Adrenal gland (tissue), 12 donors: Measurements from ENCODE around the gene NDUFA6. TPM values are rescaled to one million over a fixed set of nuclear protein-coding genes. Genes with fewer than 3 reads are reported as not detected.

Experiments used
- DNase-seq, 7 donors: peaks; one replicate each; pipeline ENCODE4 v3.0.0-alpha.2; 2019 to 2020
- H3K27ac ChIP-seq, 5 donors: fragments of 200-600 bp; sonication (generic) in 4 of 5; 1 replicate in 3 of 5; 2 replicates in 2 of 5; pipeline versions ENCODE4 v1.5.1 to v1.8.0; 2016 to 2020; ENCODE audit warnings: mild to moderate bottlenecking in 1 of 5
- H3K27me3 ChIP-seq: fragments of 200-600 bp; 2 replicates; pipeline ENCODE4 v1.8.0; 2021
- H3K36me3 ChIP-seq, 2 donors: fragments of 200-600 bp; replicated peaks in 1 of 2; 1 replicate in 1 of 2; 2 replicates in 1 of 2; pipeline versions ENCODE4 v1.5.1 to v1.8.0; 2018 to 2022
- H3K4me1 ChIP-seq, 2 donors: fragments of 200-600 bp; replicated peaks in 1 of 2; 1 replicate in 1 of 2; 2 replicates in 1 of 2; pipeline versions ENCODE4 v1.5.1 to v1.8.0; 2018 to 2021
- H3K4me3 ChIP-seq, 4 donors: fragments of 200-600 bp; sonication (generic) in 3 of 4; one replicate each; pipeline ENCODE4 v1.5.1; 2016 to 2018
- H3K9me3 ChIP-seq, 3 donors: fragments of 200-600 bp; sonication (generic) in 1 of 3; replicated peaks in 1 of 3; 1 replicate in 2 of 3; 2 replicates in 1 of 3; pipeline versions ENCODE4 v1.5.1 to v1.8.0; 2016 to 2021
- CTCF ChIP-seq, 6 experiments: fragments of 450-650 bp in 4 of 6; fragments of 200-600 bp in 2 of 6; sonication (generic) in 1 of 6; IDR thresholded peaks; 1 replicate in 5 of 6; 2 replicates in 1 of 6; pipeline versions ENCODE4 v1.5.1 to v1.8.0; 2016 to 2021; ENCODE audit warnings: antibody characterized with exemption in 6 of 6, mild to moderate bottlenecking in 2 of 6, moderate library complexity in 1 of 6
- POLR2A ChIP-seq, 2 donors: fragments of 450-650 bp; IDR thresholded peaks; one replicate each; pipeline ENCODE4 v1.6.1; 2017; ENCODE audit warnings: antibody characterized with exemption in 2 of 2, mild to moderate bottlenecking in 2 of 2, moderate library complexity in 1 of 2
- WGBS, 4 donors: extraction: QIAGEN DNeasy Blood & Tissue Kit in 2 of 4; methylation state at CpG; one replicate each; pipeline versions ENCODE4 v1.1.5 to v1.1.7; 2013 to 2017; 5-methylcytosine and 5-hydroxymethylcytosine counted together
- intact Hi-C, 2 donors: fragments of 100-400 bp; cut with DNase I; formaldehyde crosslinking; loops; one replicate each; pipeline versions ENCODE4 v1.14.1 to v1.15.0; 2022 to 2023
- polyA plus RNA-seq, 3 donors: library from polyadenylated mRNA; stranded (reverse); fragments of 200-250 nt in 2 of 3; fragments of 350-450 nt in 1 of 3; fragmentation: Illumina TruSeq in 1 of 3; extraction: RNeasy Lipid Tissue Mini Kit (QIAGEN cat#74804) in 1 of 3; gene quantifications; one replicate each; pipeline ENCODE4 v1.2.3, GENCODE V29; 2013 to 2014
- total RNA-seq, 9 donors: library from RNA; depleted of rRNA in 4 of 9; stranded (reverse); fragments of >200 nt in 4 of 9; fragments of 120-200 nt in 1 of 9; fragmentation: NEBNext Ultra II Directional in 1 of 9; extraction: Animal tissue kit (Norgen Biotek cat#: 25700) in 1 of 9; gene quantifications; one replicate each; pipeline versions ENCODE4 v1.1.0 to v1.2.4, GENCODE V29; 2013 to 2023
- donor health status: healthy with polysubstance abuse.
- donor health status: Bipolar disorder and iron deficiency.
- donor health status: DM: yes; HTN: yes; CAD: no.
- donor health status: DM: no; HTN: no; CAD: no.
- donor health status: DM: no; HTN: no; CAD: no.
- donor health status: DM: yes; HTN: yes; CAD: no.

Gene NDUFA6
- total and polyA plus RNA-seq, 12 donors, result 57.0 to 372 (median 88.7) TPM

- H3K4me3 ChIP-seq, result no peak overlapping the region
- intact Hi-C loops, result no loop called here
- no peaks in the 10 kb centered on the region for H3K9me3 ChIP-seq
- TF ChIP-seq CTCF (IDR thresholded peaks at IDR 0.05) (no peak), POLR2A (IDR thresholded peaks at IDR 0.05) (no peak)
- WGBS, 4 donors, result 90 to 97% (median 92%) methylated on average over 2 to 5 of the region's 5 CpGs
- no peaks in the 10 kb centered on the region for H3K4me1 ChIP-seq
- DNase-seq, result no peak
- peaks cover 0 to 36% of the 10 kb centered on the region in 2 donors for H3K36me3 ChIP-seq
- H3K27me3 ChIP-seq, result no peaks in the 10 kb centered on the region
- H3K27ac ChIP-seq, result no peak overlapping the region
Observed at GRCh38 chr22:42060489-42060888, 30.1 kb downstream of the NDUFA6 start.

- intact Hi-C loops, result no loop called here
- 96 to 100% (median 97%) methylated on average over 1 of the region's 1 CpG for WGBS, 4 donors
- Histone ChIP-seq H3K4me1 (no peaks in the 10 kb centered on the region), H3K27me3 (no peaks in the 10 kb centered on the region), H3K36me3 (peaks cover 0 to 25% of the 10 kb centered on the region in 2 donors), H3K27ac (no peak overlapping the region), H3K4me3 (no peak overlapping the region), H3K9me3 (no peaks in the 10 kb centered on the region)
- TF ChIP-seq CTCF (IDR thresholded peaks at IDR 0.05) (no peak), POLR2A (IDR thresholded peaks at IDR 0.05) (no peak)
- DNase-seq, result no peak
Observed at GRCh38 chr22:42056757-42057511, 33.6 kb downstream of the NDUFA6 start.

GRCh38 chr22:42052765-42053164 is 37.8 kb downstream of the NDUFA6 start:
- WGBS, 4 donors, result 88 to 97% (median 90%) methylated on average over 3 of the region's 3 CpGs

GRCh38 chr22:42050641-42051180 is 39.9 kb downstream of the NDUFA6 start:
- Histone ChIP-seq H3K27ac (no peak overlapping the region), H3K4me3 (no peak overlapping the region), H3K36me3 (no peaks in the 10 kb centered on the region), H3K4me1 (no peaks in the 10 kb centered on the region), H3K9me3 (no peaks in the 10 kb centered on the region), H3K27me3 (no peaks in the 10 kb centered on the region)
- intact Hi-C loops, result no loop called here
- TF ChIP-seq POLR2A (IDR thresholded peaks at IDR 0.05), result no peak
- TF ChIP-seq CTCF (IDR thresholded peaks at IDR 0.05), result no peak
- DNase-seq, result no peak
- 66 to 80% (median 74%) methylated on average over 2 of the region's 2 CpGs for WGBS, 4 donors

More at GRCh38 chr22:42052765-42053164, 37.8 kb downstream of the NDUFA6 start:
- Histone ChIP-seq H3K4me3 (no peak overlapping the region), H3K9me3 (no peaks in the 10 kb centered on the region), H3K36me3 (no peaks in the 10 kb centered on the region), H3K27me3 (no peaks in the 10 kb centered on the region), H3K27ac (no peak overlapping the region), H3K4me1 (no peaks in the 10 kb centered on the region)
- no peak for DNase-seq
- intact Hi-C loops, result no loop called here
- no peak for TF ChIP-seq CTCF (IDR thresholded peaks at IDR 0.05)
- no peak for TF ChIP-seq POLR2A (IDR thresholded peaks at IDR 0.05)
